Measurements from ENCODE around the gene MIDN.

The MIDN gene

GRCh38 chr19:1280636-1281568 is 32.5 kb downstream of the MIDN start:
- Mint-ChIP-seq H3K4me3 (no peak overlapping the region), H3K9me3 (no peaks in the 10 kb centered on the region), H3K27ac (no peak overlapping the region), H3K27me3 (peaks cover 14% of the 10 kb centered on the region), H3K36me3 (ENCODE audit: low read depth) (peaks cover 12% of the 10 kb centered on the region), H3K4me1 (peaks cover 18% of the 10 kb centered on the region)
- DNase-seq: no peak
- no peak for ATAC-seq

GRCh38 chr19:1281569-1282287 is 33.3 kb downstream of the MIDN start:
- ATAC-seq (no peak), DNase-seq (no peak)
- Mint-ChIP-seq H3K27me3 (peaks cover 17% of the 10 kb centered on the region), H3K4me1 (peaks cover 15% of the 10 kb centered on the region), H3K27ac (no peak overlapping the region), H3K36me3 (ENCODE audit: low read depth) (peaks cover 8% of the 10 kb centered on the region), H3K9me3 (no peaks in the 10 kb centered on the region), H3K4me3 (no peak overlapping the region)

GRCh38 chr19:1282588-1283206 is 34.3 kb downstream of the MIDN start:
- H3K9me3 Mint-ChIP-seq: no peaks in the 10 kb centered on the region
- H3K4me1 Mint-ChIP-seq: peaks cover 10% of the 10 kb centered on the region
- DNase-seq (no peak), ATAC-seq (no peak)
- H3K27me3 Mint-ChIP-seq: peaks cover 19% of the 10 kb centered on the region
- H3K36me3 Mint-ChIP-seq (ENCODE audit: low read depth): peaks cover 5% of the 10 kb centered on the region
- H3K4me3 Mint-ChIP-seq: no peak overlapping the region
- H3K27ac Mint-ChIP-seq: no peak overlapping the region

- H3K36me3 Mint-ChIP-seq (ENCODE audit: low read depth): peaks cover 5% of the 10 kb centered on the region
- H3K9me3 Mint-ChIP-seq: no peaks in the 10 kb centered on the region
- no peak overlapping the region for H3K27ac Mint-ChIP-seq
- no peak for ATAC-seq
- peaks cover 5% of the 10 kb centered on the region for H3K4me1 Mint-ChIP-seq
- H3K27me3 Mint-ChIP-seq: peaks cover 22% of the 10 kb centered on the region
- no peak overlapping the region for H3K4me3 Mint-ChIP-seq
- no peak for DNase-seq
Observed at GRCh38 chr19:1283207-1283916, 35.0 kb downstream of the MIDN start.

- DNase-seq: no peak
- Mint-ChIP-seq H3K4me1 (peaks cover 5% of the 10 kb centered on the region), H3K9me3 (no peaks in the 10 kb centered on the region), H3K36me3 (ENCODE audit: low read depth) (peaks cover 5% of the 10 kb centered on the region), H3K27ac (no peak overlapping the region), H3K4me3 (no peak overlapping the region), H3K27me3 (peaks cover 23% of the 10 kb centered on the region)
- ATAC-seq: no peak
Observed at GRCh38 chr19:1283917-1284292, 35.5 kb downstream of the MIDN start.

GRCh38 chr19:1284293-1284978 is 36.1 kb downstream of the MIDN start:
- peaks cover 5% of the 10 kb centered on the region for H3K4me1 Mint-ChIP-seq
- ATAC-seq: no peak
- no peak for DNase-seq
- no peak overlapping the region for H3K27ac Mint-ChIP-seq
- H3K36me3 Mint-ChIP-seq (ENCODE audit: low read depth): peaks cover 5% of the 10 kb centered on the region
- H3K9me3 Mint-ChIP-seq: no peaks in the 10 kb centered on the region
- H3K4me3 Mint-ChIP-seq: no peak overlapping the region
- H3K27me3 Mint-ChIP-seq: peaks cover 27% of the 10 kb centered on the region

- Mint-ChIP-seq H3K36me3 (ENCODE audit: low read depth) (peaks cover 2% of the 10 kb centered on the region), H3K9me3 (no peaks in the 10 kb centered on the region), H3K27me3 (peaks cover 27% of the 10 kb centered on the region), H3K27ac (no peak overlapping the region), H3K4me1 (peaks cover 2% of the 10 kb centered on the region), H3K4me3 (no peak overlapping the region)
- no peak for ATAC-seq
- DNase-seq: no peak
Observed at GRCh38 chr19:1284979-1285736, 36.8 kb downstream of the MIDN start.

- Mint-ChIP-seq H3K27ac (no peak within 1 kb of the TSS), H3K4me3 (peak within 1 kb of the TSS; percentile 17), H3K27me3 (peaks cover 27% of the 10 kb centered on the region), H3K9me3 (no peaks in the 10 kb centered on the region), H3K36me3 (ENCODE audit: low read depth) (no peaks in the 10 kb centered on the region), H3K4me1 (no peaks in the 10 kb centered on the region)
- ATAC-seq: no peak
- no peak for DNase-seq
Observed at GRCh38 chr19:1285737-1286360, 37.5 kb downstream of the MIDN start, which contains the start of gene EFNA2. EFNA2 (plus strand) TSS chr19:1285873; CDS start chr19:1286169, 296 bp downstream.

- H3K4me1 Mint-ChIP-seq: no peaks in the 10 kb centered on the region
- ATAC-seq: no peak
- H3K4me3 Mint-ChIP-seq: peak overlapping the region; percentile 17
- peaks cover 29% of the 10 kb centered on the region for H3K27me3 Mint-ChIP-seq
- no peaks in the 10 kb centered on the region for H3K36me3 Mint-ChIP-seq (ENCODE audit: low read depth)
- H3K27ac Mint-ChIP-seq: no peak overlapping the region
- H3K9me3 Mint-ChIP-seq: no peaks in the 10 kb centered on the region
- no peak for DNase-seq
Observed at GRCh38 chr19:1286487-1287353, 38.3 kb downstream of the MIDN start.

- Mint-ChIP-seq H3K36me3 (ENCODE audit: low read depth) (no peaks in the 10 kb centered on the region), H3K4me1 (no peaks in the 10 kb centered on the region), H3K9me3 (no peaks in the 10 kb centered on the region), H3K27ac (no peak overlapping the region), H3K27me3 (peaks cover 33% of the 10 kb centered on the region), H3K4me3 (no peak overlapping the region)
- DNase-seq: no peak
- no peak for ATAC-seq
Observed at GRCh38 chr19:1287354-1288225, 39.2 kb downstream of the MIDN start.

GRCh38 chr19:1288226-1288612 is 39.8 kb downstream of the MIDN start:
- H3K36me3 Mint-ChIP-seq (ENCODE audit: low read depth): no peaks in the 10 kb centered on the region
- no peak overlapping the region for H3K4me3 Mint-ChIP-seq
- DNase-seq (no peak), ATAC-seq (no peak)
- no peaks in the 10 kb centered on the region for H3K4me1 Mint-ChIP-seq
- peaks cover 36% of the 10 kb centered on the region for H3K27me3 Mint-ChIP-seq
- no peak overlapping the region for H3K27ac Mint-ChIP-seq
- no peaks in the 10 kb centered on the region for H3K9me3 Mint-ChIP-seq
